ENCODE data around the gene HEPACAM2.

DNA sequence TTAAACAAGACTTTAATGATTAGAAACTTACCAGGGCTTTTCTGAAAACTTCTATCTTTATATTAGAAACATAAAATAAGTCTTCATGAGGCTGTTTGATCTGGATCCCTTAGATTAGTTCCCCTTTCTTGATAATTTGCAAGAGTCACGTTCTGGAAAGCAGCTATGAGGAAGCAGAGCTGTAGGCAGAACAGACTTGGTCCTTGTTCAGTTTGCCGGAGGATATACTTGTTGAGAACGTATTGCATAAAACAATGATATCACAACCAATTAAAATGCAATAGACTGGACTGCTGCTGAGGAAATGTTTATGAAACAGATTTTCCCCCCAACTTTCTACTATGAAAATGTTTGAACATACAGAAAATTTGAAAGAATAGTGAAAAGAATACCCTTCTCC is 80.9 kb downstream of the HEPACAM2 start:
- TF ChIP-seq, protein P1, sequence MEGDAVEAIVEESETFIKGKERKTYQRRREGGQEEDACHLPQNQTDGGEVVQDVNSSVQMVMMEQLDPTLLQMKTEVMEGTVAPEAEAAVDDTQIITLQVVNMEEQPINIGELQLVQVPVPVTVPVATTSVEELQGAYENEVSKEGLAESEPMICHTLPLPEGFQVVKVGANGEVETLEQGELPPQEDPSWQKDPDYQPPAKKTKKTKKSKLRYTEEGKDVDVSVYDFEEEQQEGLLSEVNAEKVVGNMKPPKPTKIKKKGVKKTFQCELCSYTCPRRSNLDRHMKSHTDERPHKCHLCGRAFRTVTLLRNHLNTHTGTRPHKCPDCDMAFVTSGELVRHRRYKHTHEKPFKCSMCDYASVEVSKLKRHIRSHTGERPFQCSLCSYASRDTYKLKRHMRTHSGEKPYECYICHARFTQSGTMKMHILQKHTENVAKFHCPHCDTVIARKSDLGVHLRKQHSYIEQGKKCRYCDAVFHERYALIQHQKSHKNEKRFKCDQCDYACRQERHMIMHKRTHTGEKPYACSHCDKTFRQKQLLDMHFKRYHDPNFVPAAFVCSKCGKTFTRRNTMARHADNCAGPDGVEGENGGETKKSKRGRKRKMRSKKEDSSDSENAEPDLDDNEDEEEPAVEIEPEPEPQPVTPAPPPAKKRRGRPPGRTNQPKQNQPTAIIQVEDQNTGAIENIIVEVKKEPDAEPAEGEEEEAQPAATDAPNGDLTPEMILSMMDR (IDR thresholded peaks at IDR 0.05; ENCODE audit: insufficient read depth, low read depth, low read length) = no peak
- TF ChIP-seq EZH2 (IDR thresholded peaks at IDR 0.05; ENCODE audit: insufficient read depth, low read length) = no peak

Measured in astrocyte (in vitro differentiated cells and primary cell).